OCI-LY1 (cell line): ENCODE measurements around the gene TFPI2.
"Not testable (repeated sequence)": the region's sequence is repeated elsewhere in the genome, so short reads cannot be mapped to it uniquely, and the experiment has no call there.

ENCODE experiments used
- CTCF ChIP-seq: fragments of 200-600 bp; sonication (generic), shearing (Covaris generic); IDR thresholded peaks from 2 replicates; pipeline ENCODE4 v1.5.1; 2017; ENCODE audit warnings: mild to moderate bottlenecking, antibody characterized with exemption, low read length, moderate library complexity, mixed read lengths
- EZH2 ChIP-seq: fragments of 200-600 bp; sonication (generic), shearing (Covaris generic); IDR thresholded peaks from 2 replicates; pipeline ENCODE4 v1.8.0; 2017; ENCODE audit warnings: borderline replicate concordance, mixed run types, mild to moderate bottlenecking, antibody characterized with exemption, low read length, moderate library complexity, mixed read lengths

- TF ChIP-seq CTCF, EZH2: not testable (repeated sequence)
These were observed 25.3 kb upstream of the TFPI2 start for GRCh38 chr7:93915888-93916287.
